Measurements from ENCODE around the gene PIEZO2.

PIEZO2 gene

GRCh38 chr18:10834128-10834815 is 315.1 kb downstream of the PIEZO2 start:
- no peak for DNase-seq

GRCh38 chr18:10833656-10834055 is 315.7 kb downstream of the PIEZO2 start:
- DNase-seq = no peak

DNA sequence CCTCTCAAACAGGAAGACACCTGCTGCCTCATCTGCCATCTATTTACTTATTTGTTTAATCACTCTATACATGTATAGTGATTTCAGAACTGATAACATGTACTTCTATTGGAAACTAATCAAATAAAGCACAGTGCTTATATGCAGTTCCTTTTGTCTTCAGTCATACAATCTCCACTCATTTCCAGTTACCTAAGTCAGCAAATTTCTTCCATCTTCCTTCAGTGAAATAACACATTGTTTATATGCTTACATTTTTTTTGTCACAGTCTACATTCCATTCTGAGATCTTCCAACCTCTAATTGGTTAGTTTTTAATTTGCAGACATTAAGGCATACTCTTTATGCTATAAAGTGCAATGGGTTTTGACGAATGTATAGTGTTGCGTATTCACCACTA is 323.0 kb downstream of the PIEZO2 start:
- DNase-seq = peak; percentile 84

DNA sequence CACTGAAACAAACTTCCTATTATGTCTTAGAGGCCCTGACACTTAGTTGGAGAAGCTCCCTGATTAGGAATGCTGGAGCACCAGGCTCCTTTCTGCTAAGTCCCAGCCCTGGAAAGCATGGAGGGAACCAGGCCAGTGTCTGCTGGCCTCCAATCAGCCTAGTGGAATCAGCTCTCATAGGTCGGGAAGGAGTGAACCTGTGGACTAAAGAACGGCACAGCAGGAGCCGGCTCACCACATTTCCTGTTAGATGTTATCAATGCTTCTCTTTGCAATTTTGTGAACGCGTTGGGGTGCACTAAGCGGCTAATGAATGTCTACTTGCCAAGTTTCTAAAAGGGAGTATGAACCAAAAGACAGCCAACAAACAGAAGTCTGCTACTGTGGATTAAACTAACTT is 326.9 kb downstream of the PIEZO2 start:
- DNase-seq = peak; percentile 88

DNA sequence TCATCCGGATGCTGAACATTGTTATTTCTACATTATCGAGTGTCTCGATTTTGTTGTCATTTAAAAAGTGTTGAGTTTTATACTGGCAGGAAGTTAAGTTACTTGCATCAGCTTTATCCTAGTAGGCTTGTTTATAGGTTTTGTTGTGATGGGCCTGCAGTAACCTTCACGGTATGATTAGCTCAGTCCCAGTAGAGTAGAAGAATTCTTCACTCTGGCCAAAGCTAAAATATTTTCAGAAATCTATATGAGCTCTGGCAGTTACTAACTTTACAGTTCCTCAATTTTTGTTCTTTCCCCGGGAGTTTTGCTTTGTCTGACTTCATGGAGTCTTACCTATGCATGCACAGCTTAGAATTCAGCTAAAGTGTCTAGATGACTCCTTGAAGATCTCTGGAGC is 328.7 kb downstream of the PIEZO2 start:
- no peak for DNase-seq

DNA sequence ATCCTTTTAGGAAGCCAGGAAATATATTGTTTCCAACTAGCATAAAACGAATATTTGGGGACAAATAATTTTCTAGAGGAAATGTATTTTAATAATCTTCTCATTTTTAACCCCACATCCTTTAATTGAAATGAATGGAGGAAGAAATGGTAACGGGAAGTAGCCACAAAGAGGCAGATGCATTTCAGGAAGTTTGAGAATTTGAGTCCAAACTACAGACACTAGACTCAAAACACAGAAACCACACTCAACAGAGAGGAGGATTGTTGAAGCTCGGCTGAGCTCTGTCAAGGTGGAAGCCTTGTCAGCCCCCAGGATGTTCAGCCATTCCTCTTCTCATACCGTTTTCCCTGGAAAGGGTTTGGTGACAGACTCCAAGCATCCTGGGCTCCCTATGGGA is 335.0 kb downstream of the PIEZO2 start:
- DNase-seq = no peak

- DNase-seq = peak; percentile 61
Measured at GRCh38 chr18:10805587-10806118, 343.7 kb downstream of the PIEZO2 start.

GRCh38 chr18:10804126-10804525 is 345.2 kb downstream of the PIEZO2 start:
- peak; percentile 79 for DNase-seq

DNA sequence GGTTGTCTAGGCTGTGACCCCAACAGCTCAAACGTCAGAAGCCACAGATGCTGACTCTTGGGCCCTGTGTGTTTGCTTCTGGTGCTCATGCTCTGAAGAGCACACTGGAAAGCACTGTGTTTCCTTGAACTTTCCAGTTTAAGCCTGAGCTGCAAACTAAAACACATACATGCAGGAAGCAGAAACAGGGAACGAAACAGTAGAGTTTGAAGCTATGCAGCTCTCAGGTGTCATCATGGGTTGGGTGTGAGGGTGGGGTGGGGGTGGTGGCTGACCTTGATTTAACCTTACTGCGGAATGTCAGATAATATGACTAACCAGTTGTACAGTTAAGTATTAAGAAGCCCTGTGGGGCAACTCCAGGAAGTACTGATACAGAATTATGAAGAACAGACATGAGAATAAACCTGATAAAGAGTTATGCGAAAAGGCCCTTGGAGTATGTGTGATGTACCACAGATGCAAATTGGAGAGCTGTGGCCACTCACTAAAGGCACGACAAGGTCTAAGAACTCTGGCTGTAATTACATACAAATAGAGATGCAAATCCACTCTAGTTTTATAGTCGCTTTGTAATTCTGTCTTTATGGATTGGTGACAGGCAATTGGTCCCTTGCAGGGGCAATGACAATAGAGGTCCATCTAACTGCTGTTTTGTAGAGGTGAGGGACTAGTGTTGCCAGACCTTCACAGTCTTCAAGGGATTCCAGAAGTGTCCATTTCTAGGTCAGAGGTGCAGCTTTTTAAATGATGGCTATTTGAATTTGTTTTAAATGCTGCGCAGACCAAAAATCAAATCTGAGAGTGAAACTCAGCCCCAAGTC is 350.4 kb downstream of the PIEZO2 start:
- no peak for DNase-seq

- peak; percentile 81 for DNase-seq
Measured at GRCh38 chr18:10797896-10798295, 351.5 kb downstream of the PIEZO2 start.

DNA sequence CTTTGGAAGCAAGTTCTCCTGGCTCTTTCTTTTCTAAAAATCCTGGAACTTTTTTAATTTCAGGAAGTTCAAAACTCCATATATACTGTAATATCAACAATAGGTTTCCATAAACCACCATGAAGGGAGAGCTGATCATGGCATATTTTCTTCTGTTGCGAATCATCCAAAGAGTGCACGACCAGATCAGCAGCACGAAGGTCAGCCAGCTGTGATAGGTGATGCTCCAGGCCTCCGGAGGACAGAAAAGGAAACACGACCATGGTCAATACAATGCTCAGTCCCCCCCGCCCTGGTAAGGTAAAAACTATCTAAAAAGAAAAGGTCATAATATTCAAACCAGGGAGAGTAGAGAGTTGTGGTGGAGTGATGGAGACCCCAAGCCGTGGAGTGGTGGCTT is 354.6 kb downstream of the PIEZO2 start:
- DNase-seq = no peak

GRCh38 chr18:10793730-10794370 is 355.5 kb downstream of the PIEZO2 start:
- DNase-seq = no peak

DNA sequence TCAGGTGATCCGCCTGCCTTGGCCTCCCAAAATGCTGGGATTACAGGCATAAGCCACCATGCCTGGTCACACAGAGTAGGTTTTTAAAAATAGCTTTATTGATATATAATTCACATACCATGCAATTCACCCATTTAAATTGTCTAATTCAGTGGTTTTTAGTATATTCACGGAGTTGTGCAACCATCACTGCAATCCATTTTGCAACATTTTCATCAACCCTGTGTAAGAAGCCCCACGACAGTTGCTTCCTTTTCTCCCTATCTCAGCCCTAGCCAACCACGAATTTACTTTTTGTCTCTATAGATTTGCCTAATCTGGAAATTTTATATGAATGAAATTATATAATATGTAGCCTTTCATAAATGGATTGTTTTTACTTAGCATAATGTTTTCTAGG is 357.2 kb downstream of the PIEZO2 start:
- no peak for DNase-seq

GRCh38 chr18:10791169-10791831 is 358.1 kb downstream of the PIEZO2 start:
- no peak for DNase-seq

GRCh38 chr18:10789180-10789579 is 360.2 kb downstream of the PIEZO2 start:
- DNase-seq = no peak

DNA sequence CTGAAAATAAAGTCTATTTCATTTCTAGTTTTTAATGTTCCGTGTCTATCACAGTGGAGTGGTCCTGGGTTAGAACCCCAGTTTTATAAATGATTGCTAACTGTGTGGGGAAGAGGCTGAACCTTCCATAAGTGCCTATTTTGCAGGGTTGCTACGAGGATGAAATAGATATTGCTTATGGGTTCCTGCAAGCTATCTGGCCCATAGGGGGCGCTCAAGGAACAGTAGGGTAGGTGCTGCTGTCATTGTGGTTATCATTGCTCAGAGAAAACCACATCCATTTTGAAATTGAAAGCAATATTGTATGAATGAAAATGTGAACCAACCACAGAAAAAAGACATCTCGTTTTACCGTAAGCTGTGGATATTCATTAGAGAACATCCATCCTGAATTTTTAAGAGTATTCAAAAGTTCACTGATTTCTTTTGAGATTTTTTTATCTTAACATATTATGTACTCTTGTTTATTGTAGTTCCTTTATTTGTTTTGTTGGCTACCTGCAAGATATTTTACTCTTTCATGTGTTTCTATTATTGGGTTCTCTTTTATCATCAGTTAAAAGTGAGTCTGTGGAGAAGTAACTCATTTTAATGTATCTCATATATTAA is 362.0 kb downstream of the PIEZO2 start:
- DNase-seq = peak; percentile 95

DNA sequence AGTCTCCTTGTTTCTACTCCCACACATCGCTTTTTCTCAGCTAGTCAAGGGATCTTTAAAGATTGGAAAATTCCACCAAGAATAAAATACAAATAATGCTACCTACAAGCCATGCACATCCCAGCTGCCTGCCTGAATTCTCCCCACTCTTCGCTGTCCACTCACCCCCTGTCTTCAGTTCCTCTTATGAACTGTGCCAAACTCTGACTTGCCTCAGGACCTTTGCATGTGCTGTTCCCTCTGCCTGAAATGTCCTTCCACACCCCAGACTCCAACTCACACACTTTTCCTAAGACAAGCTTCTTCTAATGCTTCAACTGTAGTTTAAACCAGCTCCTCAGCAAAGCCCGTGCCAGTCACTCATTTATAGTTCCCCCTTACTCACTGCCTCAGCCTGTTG is 363.6 kb downstream of the PIEZO2 start:
- DNase-seq = no peak

GRCh38 chr18:10784596-10785202 is 364.7 kb downstream of the PIEZO2 start:
- peak; percentile 11 for DNase-seq

DNA sequence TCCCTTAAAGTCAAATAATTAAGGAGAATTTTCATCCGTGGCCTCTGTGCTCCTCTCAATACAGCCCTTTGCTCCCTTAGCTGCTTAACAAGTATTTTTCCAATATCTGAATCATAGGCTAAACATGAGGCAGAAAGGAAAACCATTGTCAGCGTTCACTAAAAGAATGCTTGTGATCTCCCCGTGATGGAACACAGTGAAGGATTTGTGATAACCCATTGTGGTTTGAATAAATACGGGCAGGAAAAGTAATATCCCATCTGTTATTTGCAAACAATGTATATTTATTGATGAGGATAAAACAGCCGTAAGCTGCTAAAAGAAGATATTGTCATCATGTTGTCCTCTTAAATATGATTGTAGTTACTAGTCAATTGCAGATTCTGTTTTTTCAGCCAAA is 365.4 kb downstream of the PIEZO2 start:
- no peak for DNase-seq

DNA sequence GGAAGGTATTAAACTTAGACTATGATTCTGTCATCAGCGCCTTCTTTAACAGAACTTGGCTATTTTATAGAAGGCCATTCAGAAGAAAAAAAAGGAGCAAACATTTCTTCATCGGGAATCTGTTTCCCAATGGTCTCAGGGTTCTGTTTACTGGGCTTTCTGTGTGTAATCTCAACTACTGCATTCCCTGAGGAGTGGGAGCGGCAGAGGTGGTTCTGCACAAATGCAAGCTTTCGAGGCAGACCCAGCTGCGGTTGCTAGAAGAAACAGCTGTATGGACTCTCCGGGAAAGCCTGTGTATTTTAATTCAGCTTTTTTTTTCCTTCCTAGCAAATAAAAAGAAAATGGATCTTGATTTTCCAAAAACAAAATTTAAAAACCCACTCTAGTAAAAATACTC is 372.9 kb downstream of the PIEZO2 start:
- no peak for DNase-seq

- DNase-seq = no peak
Measured at GRCh38 chr18:10775026-10775425, 374.3 kb downstream of the PIEZO2 start.

- DNase-seq = no peak
Measured at GRCh38 chr18:10771053-10771709, 378.2 kb downstream of the PIEZO2 start.
